MM.1S (cell line): Measurements from ENCODE around the gene MYRFL.

ENCODE experiments used
- EZH2phosphoT487 ChIP-seq: fragments of 300-600 bp; sonication (generic); IDR thresholded peaks from 2 replicates; pipeline ENCODE4 v1.6.1; 2018; ENCODE audit warnings: antibody characterized with exemption, low read length
- TF ChIP-seq, protein P1 (sequence below): fragments of 300-600 bp; sonication (generic); IDR thresholded peaks from 2 replicates; pipeline ENCODE4 v1.5.1; 2016; ENCODE audit warnings: antibody characterized with exemption, low read length, mixed read lengths

DNA sequence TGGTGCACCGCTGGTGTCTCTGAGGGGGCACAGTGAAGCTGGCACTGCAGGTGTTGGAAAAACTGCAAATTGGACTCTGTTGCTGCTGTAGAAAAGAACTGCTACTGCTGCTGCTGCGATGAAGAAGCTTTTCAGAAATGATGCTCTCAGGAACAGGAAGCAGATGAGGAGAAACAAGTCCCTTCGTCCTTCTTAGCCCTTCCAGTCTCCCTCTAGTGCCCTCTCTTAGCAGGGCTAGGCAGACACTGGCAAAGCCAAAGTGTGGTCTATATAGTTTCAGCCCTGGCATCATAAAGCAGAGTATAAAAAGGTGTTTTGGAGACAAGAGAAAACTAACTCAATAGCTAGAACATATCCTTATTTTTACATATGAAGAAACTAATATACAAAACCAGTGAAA is 174.5 kb downstream of the MYRFL start:
- TF ChIP-seq, protein P1, sequence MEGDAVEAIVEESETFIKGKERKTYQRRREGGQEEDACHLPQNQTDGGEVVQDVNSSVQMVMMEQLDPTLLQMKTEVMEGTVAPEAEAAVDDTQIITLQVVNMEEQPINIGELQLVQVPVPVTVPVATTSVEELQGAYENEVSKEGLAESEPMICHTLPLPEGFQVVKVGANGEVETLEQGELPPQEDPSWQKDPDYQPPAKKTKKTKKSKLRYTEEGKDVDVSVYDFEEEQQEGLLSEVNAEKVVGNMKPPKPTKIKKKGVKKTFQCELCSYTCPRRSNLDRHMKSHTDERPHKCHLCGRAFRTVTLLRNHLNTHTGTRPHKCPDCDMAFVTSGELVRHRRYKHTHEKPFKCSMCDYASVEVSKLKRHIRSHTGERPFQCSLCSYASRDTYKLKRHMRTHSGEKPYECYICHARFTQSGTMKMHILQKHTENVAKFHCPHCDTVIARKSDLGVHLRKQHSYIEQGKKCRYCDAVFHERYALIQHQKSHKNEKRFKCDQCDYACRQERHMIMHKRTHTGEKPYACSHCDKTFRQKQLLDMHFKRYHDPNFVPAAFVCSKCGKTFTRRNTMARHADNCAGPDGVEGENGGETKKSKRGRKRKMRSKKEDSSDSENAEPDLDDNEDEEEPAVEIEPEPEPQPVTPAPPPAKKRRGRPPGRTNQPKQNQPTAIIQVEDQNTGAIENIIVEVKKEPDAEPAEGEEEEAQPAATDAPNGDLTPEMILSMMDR = peak; percentile 18
- TF ChIP-seq EZH2phosphoT487 = no peak
